ENCODE measurements around the gene ADAM33.

DNA sequence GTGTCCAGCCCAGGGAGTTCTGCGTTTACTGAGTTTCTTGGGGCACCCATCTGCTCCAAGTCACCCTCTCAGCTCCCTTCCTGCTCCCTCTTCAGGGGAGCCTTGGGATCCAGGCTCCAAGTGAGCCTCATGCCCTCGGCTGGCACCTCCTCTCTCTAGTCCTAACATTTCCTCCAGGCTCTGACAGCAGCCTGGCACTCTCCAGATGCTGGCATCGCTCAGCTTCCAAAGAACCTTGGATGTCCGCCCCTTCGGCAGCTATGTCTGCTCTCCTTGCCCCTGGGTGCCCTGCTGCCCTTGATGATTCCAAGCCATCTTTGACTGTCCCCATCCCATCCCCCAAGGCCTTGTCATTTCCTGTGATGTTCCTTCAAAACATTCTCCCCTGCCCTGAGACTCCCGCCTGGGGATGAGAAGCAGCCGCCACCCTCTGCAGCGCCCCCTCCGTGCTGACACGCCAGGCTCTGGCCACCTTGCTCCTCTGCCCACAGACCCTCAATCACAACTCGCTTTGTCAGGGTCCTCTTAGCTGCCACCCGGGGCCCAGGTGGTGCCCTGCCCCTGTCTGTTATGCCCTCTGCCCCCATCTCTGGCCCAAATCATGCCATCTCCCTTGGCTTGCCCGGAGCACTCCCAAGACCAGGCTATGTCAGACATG, 12.0 kb downstream of the ADAM33 start:
- TF ChIP-seq SP1 (IDR thresholded peaks at IDR 0.05) = no peak
- no peak for TF ChIP-seq CTBP1 (IDR thresholded peaks at IDR 0.05; ENCODE audit: borderline replicate concordance)
- no peak for TF ChIP-seq ARNT (IDR thresholded peaks at IDR 0.05)
- TF ChIP-seq BHLHE40 (IDR thresholded peaks at IDR 0.05; ENCODE audit: borderline replicate concordance) = no peak

Measured in HEK293T (cell line).